Heart left ventricle (tissue), 16 donors: Measurements from ENCODE around the gene CTNNA3. TPM values are rescaled to one million over a fixed set of nuclear protein-coding genes. Genes with fewer than 3 reads are reported as not detected.

Experiments used
- ATAC-seq, 4 donors: fragments of 200-7000 bp; cut with Tn5 transposase; one replicate each; pipeline ENCODE4 v1.9.1; 2020 to 2022; ENCODE audit warnings: moderate library complexity in 4 of 4, mild to moderate bottlenecking in 3 of 4, moderate number of reproducible peaks in 1 of 4
- DNase-seq, 5 donors: peaks; one replicate each; pipeline ENCODE4 v3.0.0-alpha.2; 2020
- H3K27ac ChIP-seq, 12 donors: fragments of 200-600 bp; sonication (generic) in 4 of 12; one replicate each; pipeline versions ENCODE4 v1.5.0 to v1.8.0; 2016 to 2022; ENCODE audit warnings: mild to moderate bottlenecking in 2 of 12
- H3K27me3 ChIP-seq, 9 donors: fragments of 200-600 bp; sonication (generic) in 2 of 9; one replicate each; pipeline versions ENCODE4 v1.5.1 to v1.8.0; 2016 to 2022; ENCODE audit warnings: mild to moderate bottlenecking in 3 of 9
- H3K36me3 ChIP-seq, 9 donors: fragments of 200-600 bp; sonication (generic) in 2 of 9; one replicate each; pipeline versions ENCODE4 v1.5.0 to v1.8.0; 2018 to 2022; ENCODE audit warnings: mild to moderate bottlenecking in 2 of 9
- H3K4me1 ChIP-seq, 12 donors: fragments of 200-600 bp; sonication (generic) in 4 of 12; one replicate each; pipeline versions ENCODE4 v1.5.0 to v1.8.0; 2016 to 2022; ENCODE audit warnings: mild to moderate bottlenecking in 3 of 12
- H3K4me3 ChIP-seq, 12 donors: fragments of 200-600 bp; sonication (generic) in 4 of 12; one replicate each; pipeline versions ENCODE4 v1.5.0 to v1.8.0; 2017 to 2022; ENCODE audit warnings: mild to moderate bottlenecking in 9 of 12, moderate library complexity in 4 of 12
- H3K9me3 ChIP-seq, 12 donors: fragments of 200-600 bp; sonication (generic) in 4 of 12; one replicate each; pipeline versions ENCODE4 v1.5.0 to v1.8.0; 2016 to 2022; ENCODE audit warnings: mild to moderate bottlenecking in 1 of 12
- CTCF ChIP-seq, 12 donors: fragments of 200-600 bp; sonication (generic) in 4 of 12; IDR thresholded peaks; one replicate each; pipeline versions ENCODE4 v1.5.0 to v1.8.0; 2018 to 2022; ENCODE audit warnings: antibody characterized with exemption in 12 of 12, mild to moderate bottlenecking in 5 of 12
- POLR2A ChIP-seq, 2 donors: fragments of 450-650 bp; IDR thresholded peaks; one replicate each; pipeline ENCODE4 v1.6.1; 2017; ENCODE audit warnings: antibody characterized with exemption in 2 of 2, mild to moderate bottlenecking in 2 of 2, moderate library complexity in 2 of 2
- WGBS, 4 donors: extraction: QIAGEN DNeasy Blood & Tissue Kit in 2 of 4; methylation state at CpG; one replicate each; pipeline versions ENCODE4 v1.1.5 to v1.1.7; 2013 to 2018; 5-methylcytosine and 5-hydroxymethylcytosine counted together
- intact Hi-C, 10 donors: fragments of 100-400 bp; cut with DNase I; formaldehyde crosslinking; loops; one replicate each; pipeline versions ENCODE4 v1.11.1 to v1.14.2; 2022
- polyA plus RNA-seq, 2 donors: library from polyadenylated mRNA; stranded (reverse); fragments of 200-250 nt; gene quantifications; one replicate each; pipeline ENCODE4 v1.2.3, GENCODE V29; 2013
- total RNA-seq, 9 donors: library from RNA; depleted of rRNA in 2 of 9; stranded (reverse); fragments of >200 nt in 2 of 9; fragmentation: NEBNext Ultra II Directional in 3 of 9; extraction: Animal tissue kit (Norgen Biotek cat#: 25700) in 3 of 9; gene quantifications; one replicate each; pipeline versions ENCODE4 v1.1.0 to v1.2.4, GENCODE V29; 2016 to 2023
- donor health status: ischemic (EF 13 %, LVEDD 7.1; RV severe dilation, severe dysfunction).
- donor health status: healthy with polysubstance abuse.
- donor health status: DM: no; HTN: yes; CAD: no.
- donor health status: DM: no; HTN: no; CAD: no.
- donor health status: ischemic (EF 25% LVEDD 6.9; RV normal size, moderate dysfunction).
- donor health status: ischemic (EF 25% LVEDD 5.7; RV mildly dilated, moderate dysfunction).
- donor health status: healthy.
- donor health status: DM: yes; HTN: yes; CAD: no.
- donor health status: ischemic (EF 35%, LVEDD 5.7; RV mildly dilated, moderate dysfunction).
- donor health status: nonischemic (EF 11% LVEDD 7.7; RV severe dilation, severe dysfunction).
- donor health status: DM: yes; HTN: yes; CAD: no.
- donor health status: PGD.
- donor health status: ischemic (EF 29% LVEDD 5.4; RV normal size, mild dysfunction).
- donor health status: nonischemic (EF 23%, LVEDD 6.1; RV moderate dilation, normal function).

The CTNNA3 gene
- total and polyA plus RNA-seq, 11 donors = 4.8 to 200 (median 99.0) TPM

DNA sequence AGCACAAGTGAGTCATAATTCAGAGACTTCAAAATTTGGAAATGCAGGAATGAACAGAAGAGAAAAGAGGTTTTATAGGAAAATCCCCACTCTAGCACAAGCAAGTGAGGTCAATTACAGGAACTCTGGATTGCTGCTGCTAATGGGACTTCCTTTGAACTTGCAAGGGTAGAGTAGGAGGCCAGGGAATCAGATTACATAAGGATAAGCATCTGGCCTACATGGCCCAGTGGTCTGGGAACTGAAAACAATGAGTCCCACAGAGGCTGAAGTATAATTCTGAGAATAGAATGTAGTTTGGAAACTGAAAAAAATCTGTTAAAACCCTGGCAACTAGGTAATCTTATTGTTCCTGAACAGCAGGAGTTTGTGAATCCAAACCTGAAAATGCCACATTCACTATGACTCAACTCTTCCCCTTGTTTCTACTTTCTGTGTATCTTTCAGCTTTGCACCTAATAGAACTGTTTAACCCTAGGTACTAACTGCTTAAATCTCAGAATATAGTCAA is 66.5 kb downstream of the CTNNA3 start:
- DNase-seq (no peak), ATAC-seq (no peak)
- no peak overlapping the region for H3K27ac ChIP-seq
- peaks cover 0 to 3% (median 0%) of the 10 kb centered on the region in 12 donors for H3K9me3 ChIP-seq
- intact Hi-C loops = no loop called here
- H3K4me3 ChIP-seq = no peak overlapping the region
- H3K36me3 ChIP-seq = no peaks in the 10 kb centered on the region
- no peaks in the 10 kb centered on the region for H3K4me1 ChIP-seq
- TF ChIP-seq CTCF (IDR thresholded peaks at IDR 0.05) (no peak), POLR2A (IDR thresholded peaks at IDR 0.05) (no peak)
- H3K27me3 ChIP-seq = no peaks in the 10 kb centered on the region

GRCh38 chr10:67622984-67623383 is 73.0 kb downstream of the CTNNA3 start:
- no peak overlapping the region for H3K4me3 ChIP-seq
- no peak overlapping the region for H3K27ac ChIP-seq
- TF ChIP-seq CTCF (IDR thresholded peaks at IDR 0.05) (no peak), POLR2A (IDR thresholded peaks at IDR 0.05) (no peak)
- DNase-seq (no peak), ATAC-seq (no peak)
- H3K4me1 ChIP-seq = peaks cover 0 to 6% (median 0%) of the 10 kb centered on the region in 12 donors
- intact Hi-C loops = no loop called here
- H3K27me3 ChIP-seq = no peaks in the 10 kb centered on the region
- H3K9me3 ChIP-seq = peaks cover 0 to 3% (median 0%) of the 10 kb centered on the region in 12 donors
- no peaks in the 10 kb centered on the region for H3K36me3 ChIP-seq
- WGBS, 4 donors = 62 to 70% (median 64%) methylated on average over 1 of the region's 1 CpG

GRCh38 chr10:67622511-67622910 is 73.5 kb downstream of the CTNNA3 start:
- no peak for ATAC-seq
- WGBS, 4 donors = 71 to 87% (median 77%) methylated on average over 1 of the region's 1 CpG

DNA sequence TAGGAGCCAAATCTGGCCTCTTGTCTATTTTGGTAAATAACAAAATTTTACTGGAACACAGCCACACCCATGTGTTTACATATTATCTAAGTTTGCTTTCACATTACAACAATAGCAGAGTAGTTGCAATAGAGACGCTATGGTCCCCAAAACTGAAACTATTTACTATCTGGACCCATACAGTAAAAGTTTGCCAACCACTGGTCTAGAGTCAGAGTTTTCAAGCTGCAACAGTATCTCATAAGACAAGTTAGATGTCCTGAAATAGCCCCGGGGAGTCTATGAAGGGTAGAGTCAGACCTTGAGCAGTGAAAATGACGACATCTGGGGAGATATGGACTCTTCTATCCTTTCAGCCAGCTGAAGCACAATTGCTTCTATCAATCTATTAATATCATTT is 74.2 kb downstream of the CTNNA3 start:
- TF ChIP-seq CTCF (IDR thresholded peaks at IDR 0.05) = no peak
- TF ChIP-seq POLR2A (IDR thresholded peaks at IDR 0.05) = no peak
- intact Hi-C loops = no loop called here

More at GRCh38 chr10:67622511-67622910, 73.5 kb downstream of the CTNNA3 start:
- intact Hi-C loops = no loop called here
- no peak overlapping the region for H3K4me3 ChIP-seq
- TF ChIP-seq CTCF (IDR thresholded peaks at IDR 0.05) (no peak), POLR2A (IDR thresholded peaks at IDR 0.05) (no peak)
- no peak overlapping the region for H3K27ac ChIP-seq
- no peak for DNase-seq
- no peaks in the 10 kb centered on the region for H3K27me3 ChIP-seq
- no peaks in the 10 kb centered on the region for H3K36me3 ChIP-seq
- H3K4me1 ChIP-seq = peaks cover 0 to 6% (median 0%) of the 10 kb centered on the region in 12 donors
- H3K9me3 ChIP-seq = peaks cover 0 to 3% (median 0%) of the 10 kb centered on the region in 12 donors

More for the DNA sequence above, 74.2 kb downstream of the CTNNA3 start:
- peaks cover 0 to 6% (median 0%) of the 10 kb centered on the region in 12 donors for H3K4me1 ChIP-seq
- no peak overlapping the region for H3K4me3 ChIP-seq
- H3K27ac ChIP-seq = no peak overlapping the region
- no peaks in the 10 kb centered on the region for H3K27me3 ChIP-seq
- no peaks in the 10 kb centered on the region for H3K36me3 ChIP-seq
- H3K9me3 ChIP-seq = peaks cover 0 to 1% (median 0%) of the 10 kb centered on the region in 12 donors
- ATAC-seq (peak in 1 of 4 donors; percentile 59), DNase-seq (no peak)
- WGBS, 4 donors = 43 to 60% (median 53%) methylated on average over 3 of the region's 3 CpGs
